ENCODE results near the gene DLGAP1.

The DLGAP1 gene

DNA sequence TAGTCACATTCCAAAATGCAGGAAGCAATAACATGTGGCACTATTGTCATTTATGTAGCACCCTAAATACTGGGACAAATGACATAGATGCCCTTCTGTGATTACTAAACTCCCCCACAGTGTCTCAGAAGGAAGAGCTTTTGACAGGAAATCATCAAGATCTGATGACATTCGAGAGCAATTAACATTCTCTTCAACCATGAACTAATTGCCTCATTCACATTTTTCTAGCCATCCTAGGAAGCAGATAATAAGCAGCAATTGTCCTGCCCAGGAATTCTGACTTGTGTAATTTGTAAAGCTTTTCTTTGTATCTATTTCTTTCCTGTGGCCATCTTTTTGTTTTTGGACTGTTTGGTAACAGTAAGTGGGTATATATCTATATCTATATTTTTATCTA, 712.6 kb downstream of the DLGAP1 start:
- no peak for DNase-seq

DNA sequence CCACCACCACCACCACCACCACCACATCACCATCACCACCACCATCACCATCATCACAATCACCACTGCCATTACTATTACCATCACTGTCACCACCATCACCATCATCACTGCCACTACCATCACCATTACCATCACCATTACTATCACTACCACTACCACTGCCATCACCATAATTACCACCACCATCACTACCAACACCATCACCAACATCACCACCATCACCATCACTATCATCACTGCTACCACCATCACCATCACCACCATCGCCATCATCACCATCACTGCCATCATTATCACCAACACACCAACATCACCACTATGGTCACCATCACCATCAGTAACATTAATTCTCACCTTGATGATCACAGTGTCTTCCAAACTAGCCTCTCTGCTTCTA, 713.8 kb downstream of the DLGAP1 start:
- DNase-seq, result no peak

DNA sequence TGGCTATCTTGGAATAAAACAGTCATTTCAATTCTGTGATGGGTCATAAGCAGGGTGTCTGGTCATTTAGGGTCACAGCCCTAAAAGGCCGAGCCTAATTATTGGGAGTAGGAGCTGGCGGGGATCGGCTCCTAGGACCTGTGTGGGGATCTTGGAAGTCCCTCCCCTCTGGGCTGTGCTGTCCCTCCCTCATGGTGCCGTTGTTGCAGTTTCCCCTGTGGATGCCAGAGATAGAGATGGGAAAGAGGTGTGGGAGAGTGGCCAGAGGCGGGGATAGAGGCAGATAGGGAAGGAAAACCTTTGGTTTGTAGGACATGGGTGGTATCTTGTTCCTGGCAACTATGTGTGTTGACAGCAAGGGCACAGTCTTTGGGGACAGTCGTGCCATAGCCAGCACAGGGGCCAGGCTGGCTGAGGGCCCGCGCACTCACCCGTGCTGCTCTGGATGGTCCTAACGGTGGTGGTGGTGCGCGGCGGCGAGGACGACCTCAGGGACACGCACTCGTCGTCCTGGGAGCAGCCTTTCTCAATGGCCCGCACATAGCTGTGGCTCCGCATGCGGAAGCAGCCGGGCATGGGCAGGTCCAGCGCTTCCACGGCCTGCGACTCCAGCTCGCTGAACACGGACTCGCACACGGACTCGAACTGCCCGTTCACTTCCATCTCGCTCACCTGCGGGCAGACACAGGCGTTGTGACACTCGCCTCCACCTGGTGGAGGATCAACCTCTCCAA, 726.2 kb downstream of the DLGAP1 start:
- no peak for DNase-seq

DNA sequence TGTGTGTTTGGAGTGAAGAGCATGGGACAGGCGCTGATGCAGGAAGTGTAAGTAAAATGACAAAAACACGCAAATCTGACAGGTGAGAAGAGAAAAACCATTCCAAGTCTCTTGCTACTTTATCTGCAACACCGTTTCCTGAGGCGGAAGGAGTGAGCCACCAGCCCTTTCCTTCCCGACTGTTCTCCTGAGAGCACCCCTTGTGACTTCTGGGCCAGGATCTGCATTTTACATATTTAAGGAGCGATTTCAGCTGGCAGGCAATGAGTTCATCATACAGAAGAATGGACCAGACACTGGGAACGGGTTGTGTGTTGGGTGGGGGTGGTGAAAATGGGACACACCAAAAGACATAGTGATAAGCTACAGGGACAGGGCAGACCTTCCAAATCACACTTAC, 727.8 kb downstream of the DLGAP1 start:
- no peak for DNase-seq

DNA sequence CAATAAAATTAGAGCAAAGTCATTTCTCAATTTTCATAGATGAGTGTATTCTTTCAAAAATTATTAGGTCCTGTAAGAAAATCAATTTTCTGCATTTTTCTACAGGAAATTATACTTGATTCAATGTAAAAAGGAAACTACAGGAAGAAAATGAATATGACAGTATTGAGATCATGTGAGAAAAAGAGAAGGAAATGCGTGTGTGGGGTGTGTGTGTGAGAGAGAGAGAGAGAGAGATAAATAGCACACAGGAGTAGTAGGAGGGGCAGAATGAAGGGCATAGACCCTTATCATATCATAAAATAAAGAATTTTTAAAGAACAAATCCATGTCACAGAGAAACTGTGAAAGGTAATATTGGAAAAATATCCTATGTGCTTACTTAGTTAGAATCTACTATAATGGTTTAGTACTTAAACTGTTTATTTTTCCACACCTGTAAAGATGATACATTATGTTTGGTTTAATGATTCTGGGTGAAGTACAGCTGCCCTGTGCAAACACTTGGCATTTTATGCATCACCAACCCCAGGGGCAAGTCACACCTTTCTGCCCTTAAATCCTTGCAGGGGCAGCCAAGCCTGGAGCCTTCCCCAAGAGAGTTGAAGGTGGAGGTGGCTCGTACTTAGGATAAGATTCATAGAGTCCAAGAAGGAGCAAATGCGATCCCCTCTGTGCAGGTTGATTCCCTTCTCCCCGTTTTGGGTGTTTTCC, 728.7 kb downstream of the DLGAP1 start:
- DNase-seq, result no peak

DNA sequence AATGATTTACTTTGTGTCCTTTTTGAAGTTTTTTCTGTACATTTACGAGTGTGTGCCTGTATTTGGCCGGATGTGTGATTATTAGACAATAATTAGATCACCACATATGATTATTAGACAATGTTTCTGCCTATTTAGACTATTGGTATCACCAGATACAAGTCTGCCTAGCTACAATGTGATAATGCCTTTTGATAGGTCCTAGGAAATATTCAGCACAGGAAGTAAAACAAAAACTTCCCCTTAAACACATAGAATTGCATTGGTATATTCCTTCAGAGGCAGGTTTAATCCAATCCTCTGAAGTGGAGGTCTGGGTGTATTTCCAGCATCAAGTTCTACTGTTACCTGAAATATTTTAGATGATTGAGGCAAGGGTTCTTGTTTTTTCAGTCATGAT, 730.0 kb downstream of the DLGAP1 start:
- no peak for DNase-seq

DNA sequence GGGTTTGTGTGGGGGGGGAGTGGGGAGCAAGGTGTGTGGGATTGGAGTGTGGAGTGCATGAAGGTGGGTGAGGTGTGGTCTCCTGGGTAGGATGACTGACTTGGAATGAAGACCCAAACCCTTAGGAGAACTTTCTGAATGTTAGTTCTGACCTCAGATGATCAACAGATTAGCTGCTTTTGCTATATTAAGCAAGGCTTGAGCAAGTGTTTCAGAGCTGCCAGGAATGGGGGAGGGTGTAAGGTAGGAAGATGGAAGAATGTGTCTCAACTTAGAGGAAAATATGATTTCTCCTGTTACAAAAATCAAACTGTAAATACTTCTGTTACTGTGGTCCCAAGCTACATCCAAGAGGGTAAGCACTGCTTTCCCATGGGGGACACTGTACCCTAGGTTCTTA, 731.6 kb downstream of the DLGAP1 start:
- DNase-seq, result no peak

DNA sequence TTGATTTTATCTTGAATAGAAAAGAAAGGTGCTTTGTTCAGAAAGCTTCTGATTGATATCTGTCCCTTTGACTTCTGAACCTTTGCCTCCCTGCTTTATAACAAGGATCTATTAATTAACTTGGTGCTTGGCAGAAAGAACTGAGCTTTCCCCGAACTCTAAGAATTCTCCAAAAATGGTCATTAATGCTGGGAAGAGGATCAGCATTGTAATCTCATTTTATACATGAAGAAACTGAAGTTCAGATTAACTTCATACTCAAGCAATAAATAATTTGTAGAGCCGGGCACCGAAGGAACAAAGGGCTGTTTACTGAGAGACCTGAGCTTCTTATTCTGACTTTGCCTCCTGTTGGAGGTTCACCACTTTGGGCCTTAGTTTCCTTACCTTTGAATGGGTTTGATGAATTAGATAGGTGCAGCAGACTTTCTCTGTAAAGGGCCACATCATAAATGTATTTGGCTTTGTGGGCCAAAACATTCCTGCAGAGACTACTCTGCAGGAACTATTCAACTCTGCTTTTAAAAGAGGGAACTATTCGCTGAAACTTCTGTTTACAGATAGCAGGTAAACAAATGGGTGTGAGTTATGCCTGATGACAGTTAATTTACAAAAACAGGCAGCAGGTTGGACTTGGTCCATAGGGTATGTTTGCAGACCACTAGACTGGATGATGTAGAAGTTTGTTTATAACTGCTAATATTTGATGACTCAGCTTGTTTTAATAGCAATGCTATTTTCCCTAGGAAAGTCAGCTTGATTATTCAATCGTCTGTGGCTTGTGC, 732.3 kb downstream of the DLGAP1 start:
- no peak for DNase-seq

DNA sequence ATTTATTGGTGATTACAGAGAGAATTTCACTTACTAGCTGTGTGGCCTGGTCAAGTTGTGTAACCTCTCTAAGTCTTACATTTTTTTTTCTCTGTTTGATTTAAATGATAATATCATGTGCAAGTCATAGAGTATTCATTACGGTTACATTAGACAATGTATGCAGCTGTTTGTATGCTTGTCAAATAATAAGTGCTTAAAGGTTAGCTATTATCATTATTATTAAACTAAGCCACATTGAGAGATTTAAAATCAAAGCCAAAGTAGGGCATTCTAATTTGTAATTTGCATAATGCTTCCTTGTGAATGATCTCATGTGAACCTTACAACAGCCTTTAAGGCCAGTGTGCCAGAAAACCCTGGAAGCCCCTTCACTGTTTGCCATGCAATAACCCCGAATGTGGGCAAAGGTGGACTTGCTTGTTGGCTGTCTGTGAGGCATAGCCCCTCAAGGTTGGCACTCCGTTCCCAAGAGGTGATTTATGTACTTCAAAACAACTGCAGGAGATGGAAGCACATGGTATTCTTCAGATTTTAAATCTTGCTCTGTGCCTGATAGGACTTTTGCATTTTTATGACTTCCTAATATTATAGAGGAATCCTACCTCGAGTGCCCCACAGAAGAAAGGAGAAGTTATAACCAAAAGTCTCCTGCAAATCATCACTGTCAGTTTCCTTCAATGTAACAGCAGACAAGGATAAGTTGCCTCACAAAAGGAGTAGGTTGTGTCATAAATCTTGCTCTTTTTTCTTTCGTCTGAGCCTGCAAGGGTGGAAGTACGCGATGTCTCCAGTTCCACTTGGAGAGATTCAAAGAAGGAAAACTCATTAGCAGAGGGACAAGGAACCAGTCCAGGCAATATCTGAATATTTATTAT, 733.1 kb downstream of the DLGAP1 start:
- no peak for DNase-seq

DNA sequence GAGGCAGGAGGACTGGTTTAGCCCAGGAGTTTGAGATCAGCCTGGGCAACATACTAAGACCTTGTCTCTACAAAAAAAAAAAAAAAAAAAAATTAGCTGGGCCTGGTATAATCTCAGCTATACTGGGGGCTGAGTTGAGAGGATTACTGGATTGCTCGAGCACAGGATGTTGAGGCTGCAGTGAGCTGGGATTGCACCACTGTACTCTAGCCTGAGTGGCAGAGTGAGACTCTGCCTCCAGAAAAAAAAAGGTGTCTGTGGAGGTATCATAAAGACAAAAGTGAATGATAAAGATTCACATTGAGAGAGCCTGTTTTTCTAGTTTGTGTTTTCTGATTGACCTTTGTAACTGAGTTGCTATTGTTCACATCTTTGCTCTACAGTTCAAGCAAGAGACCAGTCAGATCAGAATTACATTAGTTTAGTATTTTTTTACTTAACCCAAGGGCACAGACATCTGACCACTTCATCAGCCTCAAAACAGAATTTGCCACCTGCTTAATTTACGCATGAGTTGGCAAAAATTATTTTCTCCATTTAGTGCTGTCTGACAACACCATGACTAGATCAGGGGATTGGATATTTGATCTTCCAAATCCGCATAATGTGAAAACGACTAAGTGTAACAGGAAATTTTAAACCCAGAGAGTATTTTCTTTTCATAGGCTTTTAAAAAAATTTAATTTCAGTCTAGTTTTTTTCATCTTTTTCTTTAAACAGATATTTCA, 734.1 kb downstream of the DLGAP1 start:
- DNase-seq, result no peak

DNA sequence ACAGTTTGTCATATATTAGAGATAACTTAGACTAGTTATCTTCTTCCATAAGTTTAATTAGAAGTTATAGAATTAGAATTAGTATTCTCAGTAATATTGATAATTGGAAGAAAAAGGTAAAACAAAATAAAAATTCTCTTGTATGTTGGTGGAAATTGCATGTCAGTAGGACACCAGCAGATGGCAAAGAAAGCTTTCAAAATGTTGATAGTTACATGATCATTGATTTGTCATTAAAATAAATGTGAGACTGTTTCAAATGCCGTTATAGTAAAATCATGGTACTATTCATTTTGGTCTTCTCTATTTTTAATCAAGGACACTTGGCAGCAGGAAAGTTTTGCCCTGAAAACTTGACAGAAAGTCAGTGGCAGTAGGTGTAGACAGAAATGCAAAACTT, 734.9 kb downstream of the DLGAP1 start:
- no peak for DNase-seq

DNA sequence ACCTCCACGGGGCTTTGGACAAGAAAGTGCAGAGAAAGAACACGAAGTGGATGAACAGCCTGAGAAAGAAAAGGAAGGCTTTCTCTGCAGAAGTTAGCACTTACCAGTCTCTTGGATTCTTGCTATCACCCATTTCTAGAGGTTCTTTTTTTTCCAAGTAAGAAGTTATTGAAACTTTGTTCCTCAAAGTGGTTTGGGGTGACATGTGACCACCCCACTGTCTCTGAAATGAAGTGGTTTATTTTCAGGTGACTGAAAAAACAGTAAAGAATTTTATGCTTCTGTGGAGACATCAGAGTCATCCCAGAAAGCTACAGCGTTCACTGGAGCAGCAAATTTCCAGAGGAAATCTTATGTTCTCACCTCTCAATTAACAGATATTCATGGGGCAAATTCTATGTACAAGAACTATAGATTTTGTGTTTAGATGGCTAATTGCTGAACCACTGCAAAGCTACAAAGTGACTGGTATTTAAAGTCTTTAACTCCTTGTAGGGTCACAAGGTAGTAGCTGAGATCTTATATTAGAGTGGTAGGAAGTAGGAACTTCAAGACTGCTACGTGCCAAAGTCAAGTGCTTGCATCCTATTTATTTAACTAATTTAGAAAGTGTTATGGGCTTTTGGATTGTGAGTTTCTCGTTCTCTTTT, 737.6 kb downstream of the DLGAP1 start:
- no peak for DNase-seq

DNA sequence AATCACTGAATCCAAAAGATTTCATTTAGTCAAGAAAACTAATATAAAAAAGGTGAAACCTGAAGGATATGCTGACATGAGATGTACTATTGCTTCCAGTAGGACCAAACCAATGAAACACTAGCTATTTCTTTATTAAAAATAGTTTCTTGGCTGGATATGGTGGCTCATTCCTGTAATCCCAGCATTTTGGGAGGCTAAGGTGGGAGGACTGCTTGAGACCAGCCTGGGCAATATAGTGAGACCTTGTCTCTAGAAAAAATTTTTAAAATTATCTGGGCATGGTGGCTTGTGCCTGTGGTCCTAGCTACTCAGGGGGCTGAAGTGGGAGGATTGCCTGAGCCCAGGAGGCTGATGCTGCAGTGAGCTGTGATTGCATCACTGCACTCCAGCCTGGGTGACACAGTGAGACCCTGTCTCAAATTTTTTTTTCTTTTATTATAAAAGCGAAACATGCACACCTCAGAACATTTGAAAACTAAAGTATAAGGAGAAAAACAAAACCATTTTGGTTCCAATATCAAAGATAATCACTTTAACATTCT, 738.9 kb downstream of the DLGAP1 start:
- no peak for DNase-seq

DNA sequence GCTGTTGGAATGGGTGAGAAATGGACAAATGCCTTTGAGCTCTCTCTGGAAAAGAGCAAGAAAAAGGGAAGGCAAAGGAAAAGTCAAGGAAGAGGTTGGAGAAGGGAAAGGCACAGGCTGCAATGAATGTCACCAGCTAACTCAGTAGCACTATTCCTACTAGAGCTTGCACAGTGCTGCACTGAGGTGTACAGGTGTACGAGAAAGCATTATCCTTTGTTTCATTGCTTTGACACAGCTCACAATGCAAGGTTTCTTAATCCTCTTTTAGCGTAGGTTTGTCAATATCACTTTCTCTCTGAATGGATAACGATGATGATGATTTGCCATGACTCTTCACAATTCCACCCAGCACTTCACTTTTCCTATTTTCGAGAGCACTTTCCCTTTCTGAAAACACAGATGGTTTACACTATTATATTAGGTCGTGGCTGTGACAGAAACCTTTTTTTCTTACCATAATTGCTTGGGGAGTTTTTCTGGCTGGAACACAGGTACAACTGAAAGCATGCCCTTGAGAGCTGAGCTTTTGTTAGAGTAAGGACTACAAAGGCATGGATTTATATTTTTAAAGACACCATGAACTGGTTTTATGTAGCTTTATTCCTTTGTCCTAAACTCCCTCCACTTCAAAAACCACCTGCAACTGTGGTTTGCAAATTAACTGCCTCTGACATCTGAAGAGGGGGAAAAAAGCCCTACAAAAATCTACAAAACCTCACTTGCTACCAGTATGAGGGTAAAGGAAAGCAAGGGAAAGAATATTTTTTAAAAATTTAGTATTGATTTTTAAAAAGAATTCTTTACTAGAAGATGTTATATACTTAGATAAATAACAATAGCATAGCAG, 739.7 kb downstream of the DLGAP1 start:
- no peak for DNase-seq

DNA sequence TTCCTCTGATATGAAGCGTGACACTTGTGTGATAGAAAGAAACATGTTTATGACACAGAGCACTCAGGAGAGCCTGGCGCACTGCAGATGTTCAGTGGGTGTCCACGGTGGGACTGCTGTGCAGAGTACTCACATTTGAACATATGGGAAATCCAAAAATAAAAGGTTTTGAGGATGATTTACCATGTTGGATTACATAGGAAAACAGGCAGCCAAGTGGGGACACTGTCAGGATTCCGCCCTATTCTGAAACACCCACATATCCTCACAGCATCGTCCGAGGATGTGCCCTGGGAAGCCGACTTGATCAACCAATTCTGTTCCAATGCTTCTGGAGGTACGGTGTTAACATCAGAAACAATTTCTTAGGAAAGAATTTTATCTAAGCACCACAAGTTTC, 741.4 kb downstream of the DLGAP1 start:
- DNase-seq, result no peak

DNA sequence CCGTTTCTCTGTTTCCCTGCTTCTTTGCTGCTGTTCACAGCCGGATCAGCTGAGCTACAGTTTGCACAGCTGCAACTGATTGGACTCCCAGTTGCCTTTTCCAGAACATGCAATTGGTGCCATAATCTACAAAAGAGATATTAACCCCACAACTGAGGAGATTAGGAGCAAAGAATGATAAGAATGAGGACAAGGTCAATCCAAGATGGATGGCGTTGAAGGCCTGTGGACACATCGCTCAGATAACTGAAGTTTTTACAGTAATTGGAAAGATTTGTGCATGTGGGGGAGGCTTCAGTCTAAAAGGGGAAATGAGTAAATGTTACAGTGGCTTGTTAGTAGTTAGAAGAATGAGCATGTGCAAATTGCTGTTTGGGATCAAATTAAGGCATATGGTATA, 741.9 kb downstream of the DLGAP1 start:
- no peak for DNase-seq

DNA sequence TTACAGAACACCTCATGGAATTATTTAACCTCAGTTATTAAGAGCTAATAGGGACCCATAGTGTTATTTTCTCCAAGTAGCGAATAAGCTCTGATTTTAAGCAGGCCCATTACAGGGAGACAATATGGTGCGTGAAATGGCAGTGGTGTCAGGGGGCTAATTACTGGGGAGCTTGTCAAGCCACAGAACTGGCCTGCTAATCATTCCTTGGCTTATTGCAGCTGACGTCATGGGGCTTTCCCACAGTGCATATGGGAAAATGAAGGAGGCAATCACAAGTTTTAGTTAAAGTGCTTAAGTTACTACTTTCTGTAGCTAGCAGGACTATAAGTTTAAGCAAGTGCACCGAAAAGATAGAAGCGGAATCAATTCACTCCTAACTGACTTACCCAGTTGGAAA, 742.6 kb downstream of the DLGAP1 start:
- no peak for DNase-seq

DNA sequence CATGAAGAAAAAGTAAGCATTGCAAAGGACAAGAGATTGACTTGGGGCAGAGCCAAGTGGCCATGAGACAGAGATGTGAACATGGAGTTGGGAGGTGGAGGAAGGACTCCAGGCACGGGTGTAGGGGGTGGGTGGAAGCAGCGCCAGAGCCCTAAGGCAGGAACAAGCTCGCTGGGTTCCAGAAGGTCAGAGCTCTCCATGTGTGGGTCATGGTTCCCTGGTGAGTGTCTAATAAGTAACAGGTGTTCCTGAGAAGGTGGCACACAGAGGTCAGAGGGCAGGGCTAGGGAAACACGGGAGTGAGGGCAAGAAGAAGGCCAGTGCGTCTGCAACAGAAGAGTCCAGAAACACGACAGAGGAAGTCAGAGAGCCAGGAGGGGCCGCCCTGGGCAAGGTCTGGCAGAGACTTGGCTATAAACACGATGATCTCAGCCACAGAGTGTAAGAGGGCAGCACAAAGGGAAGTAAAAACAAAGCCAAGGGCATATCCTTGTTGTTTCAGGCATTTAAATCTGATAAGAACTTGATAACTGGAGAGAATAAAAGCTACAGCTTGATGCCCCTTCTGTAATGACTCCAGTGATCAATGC, 744.3 kb downstream of the DLGAP1 start:
- no peak for DNase-seq

DNA sequence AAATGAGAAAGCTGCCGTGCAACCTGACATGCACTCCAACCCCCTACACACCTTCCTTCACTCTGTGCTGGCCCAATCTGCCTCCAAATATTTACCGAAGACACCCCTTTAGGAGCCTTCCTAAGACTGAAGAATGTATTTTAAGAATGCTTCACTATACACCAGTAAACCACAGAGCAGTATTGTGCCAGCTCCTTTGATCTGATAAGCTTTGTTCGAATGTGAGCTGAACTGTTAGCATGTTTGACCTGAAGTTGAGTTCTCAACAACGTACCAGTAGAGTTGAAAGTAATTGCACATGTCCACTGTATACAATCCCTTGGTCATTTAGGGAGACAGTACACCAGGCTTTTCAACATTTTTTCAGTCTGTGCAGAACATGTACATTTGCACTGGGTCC, 745.9 kb downstream of the DLGAP1 start:
- DNase-seq, result no peak

All from islet precursor cell (in vitro differentiated cells).